Glutamatergic neuron (in vitro differentiated cells): ENCODE results near the gene PSMB9. TPM values are rescaled to one million over a fixed set of nuclear protein-coding genes. Genes with fewer than 3 reads are reported as not detected.

Source experiments
- DNase-seq: peaks from one replicate; pipeline ENCODE4 v3.0.0; 2022
- H3K27ac Mint-ChIP-seq: one replicate; pipeline ENCODE4 v1.8.0; 2020; ENCODE audit warnings: mild to moderate bottlenecking, mixed read lengths, inconsistent platforms; ENCODE audit not compliant: unreplicated experiment
- H3K27me3 Mint-ChIP-seq: one replicate; pipeline ENCODE4 v1.8.0; 2020; ENCODE audit warnings: mild to moderate bottlenecking, moderate library complexity, mixed read lengths, inconsistent platforms; ENCODE audit not compliant: unreplicated experiment
- H3K36me3 Mint-ChIP-seq: one replicate; pipeline ENCODE4 v1.8.0; 2020; ENCODE audit warnings: mild to moderate bottlenecking, mixed read lengths, inconsistent platforms; ENCODE audit not compliant: unreplicated experiment
- H3K4me1 Mint-ChIP-seq: one replicate; pipeline ENCODE4 v1.8.0; 2020; ENCODE audit warnings: mild to moderate bottlenecking, low read depth, mixed read lengths, inconsistent platforms; ENCODE audit not compliant: unreplicated experiment
- H3K4me3 Mint-ChIP-seq: one replicate; pipeline ENCODE4 v1.8.0; 2020; ENCODE audit warnings: mild to moderate bottlenecking, mixed read lengths, inconsistent platforms; ENCODE audit not compliant: unreplicated experiment
- H3K9me3 Mint-ChIP-seq: one replicate; pipeline ENCODE4 v1.8.0; 2020; ENCODE audit warnings: mild to moderate bottlenecking, moderate library complexity, mixed read lengths, inconsistent platforms; ENCODE audit not compliant: unreplicated experiment
- CTCF ChIP-seq: fragments of 200-600 bp; sonication (generic); IDR thresholded peaks from one replicate; pipeline ENCODE4 v1.5.0; 2021; ENCODE audit not compliant: partially characterized antibody, unreplicated experiment
- total RNA-seq: library from RNA; stranded (reverse); fragmentation: NEBNext Ultra II Directional; extraction: Animal tissue kit (Norgen Biotek cat#: 25700); gene quantifications from one replicate; pipeline ENCODE4 v1.2.1, GENCODE V29; 2021; ENCODE audit not compliant: unreplicated experiment

The PSMB9 gene
- total RNA-seq, 1 donor from 2014 or later, result not detected

GRCh38 chr6:32838114-32838958 is 15.7 kb upstream of the PSMB9 start, which contains the start of gene TAP2:
TAP2 (minus strand) TSS chr6:32838739; CDS start chr6:32838233, 506 bp downstream.
- H3K36me3 Mint-ChIP-seq, result no peaks in the 10 kb centered on the region
- peak; percentile 99 for DNase-seq
- peak within 1 kb of the TSS; percentile 80 for H3K4me3 Mint-ChIP-seq
- peaks cover 3% of the 10 kb centered on the region for H3K9me3 Mint-ChIP-seq
- no peaks in the 10 kb centered on the region for H3K4me1 Mint-ChIP-seq
- peak; percentile 84 for TF ChIP-seq CTCF
- no peak within 1 kb of the TSS for H3K27ac Mint-ChIP-seq
- peaks cover 3% of the 10 kb centered on the region for H3K27me3 Mint-ChIP-seq

- Mint-ChIP-seq H3K36me3 (no peaks in the 10 kb centered on the region), H3K27ac (no peak overlapping the region), H3K4me3 (no peak overlapping the region), H3K4me1 (peaks cover 5% of the 10 kb centered on the region), H3K27me3 (peaks cover 12% of the 10 kb centered on the region), H3K9me3 (peaks cover 3% of the 10 kb centered on the region)
- TF ChIP-seq CTCF, result no peak
- no peak for DNase-seq
Observed at GRCh38 chr6:32839356-32839755, 14.6 kb upstream of the PSMB9 start.

GRCh38 chr6:32840604-32841246 is 13.3 kb upstream of the PSMB9 start:
- Mint-ChIP-seq H3K9me3 (peaks cover 3% of the 10 kb centered on the region), H3K4me1 (peaks cover 5% of the 10 kb centered on the region), H3K27ac (no peak overlapping the region), H3K27me3 (peaks cover 15% of the 10 kb centered on the region), H3K36me3 (no peaks in the 10 kb centered on the region), H3K4me3 (peak overlapping the region; percentile 23)
- TF ChIP-seq CTCF, result no peak
- no peak for DNase-seq

GRCh38 chr6:32842021-32842650 is 11.9 kb upstream of the PSMB9 start:
- Mint-ChIP-seq H3K27ac (no peak overlapping the region), H3K36me3 (no peaks in the 10 kb centered on the region), H3K9me3 (peaks cover 3% of the 10 kb centered on the region), H3K27me3 (peaks cover 15% of the 10 kb centered on the region), H3K4me3 (peak overlapping the region; percentile 8), H3K4me1 (peaks cover 5% of the 10 kb centered on the region)
- no peak for TF ChIP-seq CTCF
- DNase-seq, result no peak
